ENCODE results near the gene ITPKC.
"Not testable (repeated sequence)": the region's sequence is repeated elsewhere in the genome, so short reads cannot be mapped to it uniquely, and the experiment has no call there.

Gene ITPKC

DNA sequence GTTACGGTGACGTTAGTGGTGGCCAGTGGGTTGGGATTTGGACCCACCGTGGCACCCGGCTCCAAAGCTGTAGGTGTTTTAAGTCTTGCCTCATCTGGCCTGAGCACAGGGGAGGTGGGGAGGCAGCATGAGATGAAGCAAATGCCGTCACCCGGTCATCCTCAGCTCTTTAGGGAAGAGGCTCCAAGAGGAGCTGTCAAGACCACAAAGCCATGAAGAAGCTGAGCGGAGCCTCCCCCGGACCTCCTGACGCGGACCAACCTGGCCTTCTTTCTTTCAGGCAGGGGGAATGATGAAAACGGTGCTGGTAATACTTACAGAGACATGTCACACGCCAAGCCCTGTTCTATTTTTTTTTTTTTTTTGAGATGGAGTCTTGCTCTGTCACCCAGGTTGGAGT, 26.0 kb downstream of the ITPKC start:
- no peak for DNase-seq

DNA sequence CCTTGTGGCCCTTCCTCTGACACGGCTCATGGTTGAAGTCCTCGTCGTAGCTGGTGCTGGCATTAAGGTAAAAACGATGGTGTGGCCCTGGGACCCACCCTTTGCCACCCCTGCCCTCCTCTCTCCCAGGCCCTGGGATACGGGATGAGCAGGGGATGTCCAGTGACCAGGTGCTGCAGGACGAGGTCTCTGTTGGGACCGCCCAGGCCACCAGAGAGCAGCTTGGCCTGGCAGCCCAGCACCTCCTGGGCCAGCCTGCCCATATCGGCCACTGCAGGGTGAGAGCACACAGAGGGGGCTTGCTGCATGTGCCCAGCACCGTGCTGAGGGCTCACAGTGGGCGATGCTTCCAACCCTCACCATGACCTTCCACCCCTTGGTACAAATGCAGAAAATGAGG, 27.0 kb downstream of the ITPKC start:
- no peak for DNase-seq

DNA sequence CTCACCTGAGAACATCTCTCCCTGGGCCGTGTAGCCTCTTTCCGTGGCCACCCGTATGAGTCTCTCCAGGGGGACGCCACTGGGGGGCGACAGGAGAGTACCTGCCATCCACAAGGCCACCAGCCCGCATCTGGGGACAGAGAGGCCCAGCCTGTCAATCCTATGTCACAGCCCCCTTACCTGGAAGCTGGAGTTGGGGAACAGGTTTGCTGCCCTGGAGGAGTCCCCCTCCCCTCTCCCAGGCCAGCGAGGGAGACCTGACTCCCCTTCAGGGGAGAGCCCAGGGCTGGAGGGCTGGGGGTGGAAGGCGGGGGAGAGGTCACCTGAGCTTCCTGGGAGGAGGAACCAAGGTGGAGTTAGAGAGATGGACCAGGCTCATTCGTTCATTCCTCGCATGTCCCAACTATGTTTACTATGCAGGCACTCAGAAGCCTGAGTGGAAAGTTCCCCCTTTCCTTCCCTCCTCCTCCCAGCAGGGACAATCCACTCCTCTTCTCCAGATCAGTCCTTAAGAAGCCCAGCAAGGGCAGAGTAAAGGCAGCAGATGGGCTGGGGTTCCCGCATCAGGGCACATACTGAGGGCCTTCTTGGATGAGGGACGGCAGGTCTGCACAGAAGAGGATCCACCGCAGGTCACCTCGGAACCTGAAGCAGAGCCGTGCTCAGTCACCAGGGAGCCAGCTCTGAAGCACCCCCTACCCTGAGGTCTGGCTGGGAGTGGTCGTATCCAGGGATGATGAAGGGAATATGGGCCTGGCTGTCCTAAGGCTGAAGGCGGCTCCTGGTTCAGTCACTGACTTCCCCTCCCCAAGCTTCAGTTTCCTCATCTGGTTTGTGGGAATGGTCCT, 27.9 kb downstream of the ITPKC start:
- DNase-seq: no peak

DNA sequence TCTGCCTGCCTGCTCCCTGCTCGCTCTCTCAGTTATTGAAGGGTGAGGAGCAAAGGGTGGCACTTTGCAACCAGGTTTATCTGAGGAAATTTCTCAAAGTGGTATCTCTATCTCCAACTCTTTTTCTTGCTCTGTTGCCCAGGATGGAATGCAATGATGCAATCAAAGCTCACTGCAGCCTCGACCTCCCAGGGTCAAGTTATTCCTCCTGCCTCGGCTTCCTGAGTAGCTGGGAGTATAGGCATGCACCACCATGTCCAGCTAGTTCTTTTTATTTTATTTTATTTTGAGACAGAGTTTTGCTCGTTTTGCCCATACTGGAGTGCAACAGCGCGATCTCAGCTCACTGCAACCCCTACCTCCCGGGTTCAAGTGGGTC, 28.5 kb downstream of the ITPKC start:
- no peak for DNase-seq

DNA sequence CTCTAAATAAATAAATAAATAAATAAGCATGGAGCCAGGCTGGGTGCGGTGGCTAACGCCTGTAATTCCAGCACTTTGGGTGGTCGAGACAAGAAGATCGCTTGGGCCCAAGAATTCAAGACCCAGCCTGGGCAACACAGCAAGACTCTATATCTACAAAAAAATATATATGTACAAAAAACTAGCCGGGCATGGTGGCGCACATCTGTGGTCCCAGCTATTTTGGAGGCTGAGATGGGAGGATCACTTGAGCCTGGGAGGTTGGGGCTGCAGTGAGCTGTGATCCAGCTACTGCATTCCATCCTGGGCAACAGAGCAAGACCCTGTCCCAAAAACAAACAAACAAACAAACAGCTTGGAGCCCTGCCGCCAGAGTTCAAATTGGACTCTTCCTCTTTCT, 30.6 kb downstream of the ITPKC start:
- no peak for DNase-seq

DNA sequence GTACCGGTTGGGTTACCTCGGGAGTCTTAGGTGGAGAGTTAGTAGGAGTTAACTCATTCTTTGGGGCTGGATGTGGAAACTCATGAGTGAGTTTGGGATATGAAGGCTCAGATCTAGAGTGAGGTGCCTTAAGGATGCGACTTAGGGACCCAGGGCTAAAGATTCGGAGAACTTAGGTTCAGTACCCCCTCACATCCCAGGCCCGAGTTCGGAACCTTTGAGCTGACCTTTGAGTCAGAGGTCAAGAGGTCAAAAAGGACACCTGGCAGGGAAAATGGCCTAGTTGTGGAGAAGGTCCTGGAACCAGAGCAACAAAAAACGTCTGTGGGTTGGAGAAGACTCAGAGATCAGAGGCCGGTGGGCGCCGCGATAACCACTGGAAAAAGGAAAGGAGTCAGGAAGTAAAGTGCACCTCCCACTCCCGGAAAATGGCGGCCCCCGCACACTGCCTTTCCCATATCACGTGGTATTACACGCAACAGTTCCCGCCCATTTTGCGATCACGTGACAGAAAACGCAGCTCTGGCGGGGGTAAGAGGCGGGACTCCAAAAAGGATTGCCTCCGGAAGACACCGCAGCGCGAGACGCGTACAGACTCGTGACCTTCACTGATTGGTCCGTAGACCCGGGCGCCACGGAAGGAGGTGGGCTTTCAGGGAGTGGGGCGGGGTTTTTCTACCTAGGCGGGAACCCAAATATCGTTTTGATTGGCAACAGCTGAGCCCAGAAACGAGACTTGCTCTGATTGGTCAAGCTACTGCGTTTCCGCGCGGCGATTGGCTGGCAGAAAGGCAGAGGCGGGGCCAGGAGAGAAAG, 33.4 kb downstream of the ITPKC start, which contains the start of gene ACTMAP:
ACTMAP (minus strand) TSS at position 420 of the 816 bp plus-strand sequence. CDS start 674 bp downstream, outside the sequence.
- peak; percentile 100 for DNase-seq

DNA sequence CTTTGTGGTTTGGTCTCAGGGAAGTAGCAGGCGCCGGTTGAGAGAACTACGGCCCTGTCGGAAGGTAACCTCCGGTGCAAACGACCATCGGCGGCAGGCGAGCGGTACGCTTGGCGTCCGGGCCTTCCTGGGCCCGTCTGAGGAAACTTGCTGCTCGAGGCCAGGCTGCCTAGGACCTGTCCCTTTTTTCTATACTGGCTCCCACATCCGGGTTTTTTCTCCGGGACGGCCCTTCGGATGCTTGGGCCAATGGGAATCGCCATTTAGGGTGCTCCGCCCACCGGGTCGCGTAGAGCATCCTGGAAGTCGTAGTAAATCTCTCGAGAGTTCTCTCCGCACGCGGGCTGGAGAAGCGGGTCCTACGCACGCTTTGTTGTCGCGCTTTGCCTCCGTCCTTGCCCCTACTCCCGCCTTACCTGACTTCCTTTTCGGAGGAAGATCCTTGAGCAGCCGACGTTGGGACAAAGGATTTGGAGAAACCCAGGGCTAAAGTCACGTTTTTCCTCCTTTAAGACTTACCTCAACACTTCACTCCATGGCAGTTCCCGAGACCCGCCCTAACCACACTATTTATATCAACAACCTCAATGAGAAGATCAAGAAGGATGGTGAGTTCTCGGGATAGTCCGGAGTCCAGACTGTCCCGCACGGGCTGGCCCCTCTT, 34.1 kb downstream of the ITPKC start, which contains the start of gene SNRPA:
SNRPA (plus strand) TSS at position 330 of the 664 bp plus-strand sequence; CDS start at position 536, 206 bp downstream.
- peak; percentile 98 for DNase-seq

DNA sequence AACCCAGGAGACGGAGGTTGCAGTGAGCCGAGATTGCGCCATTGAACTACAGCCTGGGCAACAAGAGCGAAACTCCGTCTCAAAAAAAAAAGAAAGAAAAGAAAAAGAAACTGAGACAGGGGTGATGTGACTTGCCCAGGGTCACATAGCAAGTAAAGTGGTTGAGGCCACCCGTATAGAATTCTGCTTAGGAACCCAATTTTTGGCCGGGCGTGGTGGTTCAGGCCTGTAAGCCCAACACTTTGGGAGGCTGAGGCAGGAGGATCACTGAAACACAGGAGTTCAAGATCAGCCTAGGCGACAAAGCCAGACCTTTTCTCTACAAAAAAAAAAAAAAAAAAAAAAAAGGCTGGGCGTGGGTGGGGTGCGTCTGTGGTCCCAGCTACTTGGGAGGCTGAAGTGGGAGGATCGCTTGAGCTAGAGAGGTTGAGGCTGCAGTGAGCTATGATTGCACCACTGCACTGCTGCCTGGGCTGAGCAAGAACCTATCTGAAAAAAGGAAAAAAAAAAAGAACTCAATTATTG, 35.4 kb downstream of the ITPKC start:
- DNase-seq: no peak

DNA sequence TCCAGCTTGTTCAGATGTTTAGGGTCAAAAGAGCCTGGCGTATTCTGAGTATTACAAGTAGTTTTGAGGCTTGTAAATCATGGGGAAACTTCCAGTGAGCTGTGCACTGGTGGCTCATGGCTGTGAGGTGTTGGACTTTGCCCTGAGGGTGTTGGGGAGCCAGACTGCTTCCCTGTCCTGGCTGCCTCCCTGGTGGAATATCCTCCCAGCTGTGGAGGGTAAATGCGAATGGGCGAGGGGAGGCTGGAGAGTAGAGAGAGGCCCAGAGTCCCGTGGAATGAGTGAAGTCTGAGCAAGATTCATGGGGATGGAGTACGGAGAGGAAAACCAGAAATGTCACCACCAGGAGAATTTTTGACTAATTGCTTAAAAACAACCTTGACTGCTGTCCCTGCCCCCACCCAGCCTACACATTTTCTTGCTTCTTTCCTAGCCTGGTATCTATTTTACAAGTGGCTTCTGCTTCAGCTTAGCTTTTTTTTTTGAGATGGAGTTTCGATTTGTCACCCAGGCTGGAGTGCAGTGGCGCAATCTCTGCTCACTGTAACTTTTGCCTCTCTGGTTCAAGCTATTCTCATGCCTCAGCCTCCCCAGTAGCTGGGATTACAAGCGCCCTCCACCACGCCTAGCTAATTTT, 37.8 kb downstream of the ITPKC start:
- DNase-seq: no peak

DNA sequence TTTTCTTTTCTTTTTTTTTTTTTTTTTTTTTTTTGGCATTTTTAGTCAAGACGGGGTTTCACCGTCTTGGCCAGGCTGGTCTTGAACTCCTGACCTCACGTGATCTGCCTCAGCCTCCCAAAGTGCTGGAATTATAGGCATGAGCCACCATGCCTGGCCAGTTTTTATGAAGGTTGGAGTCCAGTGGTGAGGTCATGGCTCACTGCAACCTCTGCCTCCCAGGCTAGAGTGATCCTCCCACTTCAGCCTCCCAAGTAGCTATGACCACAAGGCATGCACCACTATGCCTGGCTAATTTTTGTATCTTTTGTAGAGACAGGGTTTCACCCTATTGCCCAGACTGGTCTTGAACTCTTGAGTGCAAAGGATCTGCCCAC, 38.3 kb downstream of the ITPKC start:
- DNase-seq: no peak

DNA sequence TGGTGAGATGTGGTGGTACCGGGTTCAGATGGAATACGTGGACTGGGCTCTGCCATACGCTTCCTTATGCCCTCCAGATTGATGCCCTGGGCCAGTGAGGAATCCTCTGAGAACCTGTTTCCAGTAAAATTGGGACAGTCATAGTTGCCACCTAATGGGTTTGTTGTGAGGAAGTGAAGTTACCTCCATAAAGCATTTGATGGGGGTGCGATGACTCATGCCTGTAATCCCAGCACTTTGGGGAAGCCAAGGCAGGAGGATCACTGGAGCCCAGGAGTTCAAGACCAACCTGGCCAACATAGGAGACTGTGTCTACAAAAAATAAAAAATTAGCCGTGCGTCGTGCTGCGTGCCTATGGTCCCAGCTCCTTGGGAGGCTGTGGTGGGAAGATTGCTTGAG, 38.9 kb downstream of the ITPKC start:
- DNase-seq: no peak

DNA sequence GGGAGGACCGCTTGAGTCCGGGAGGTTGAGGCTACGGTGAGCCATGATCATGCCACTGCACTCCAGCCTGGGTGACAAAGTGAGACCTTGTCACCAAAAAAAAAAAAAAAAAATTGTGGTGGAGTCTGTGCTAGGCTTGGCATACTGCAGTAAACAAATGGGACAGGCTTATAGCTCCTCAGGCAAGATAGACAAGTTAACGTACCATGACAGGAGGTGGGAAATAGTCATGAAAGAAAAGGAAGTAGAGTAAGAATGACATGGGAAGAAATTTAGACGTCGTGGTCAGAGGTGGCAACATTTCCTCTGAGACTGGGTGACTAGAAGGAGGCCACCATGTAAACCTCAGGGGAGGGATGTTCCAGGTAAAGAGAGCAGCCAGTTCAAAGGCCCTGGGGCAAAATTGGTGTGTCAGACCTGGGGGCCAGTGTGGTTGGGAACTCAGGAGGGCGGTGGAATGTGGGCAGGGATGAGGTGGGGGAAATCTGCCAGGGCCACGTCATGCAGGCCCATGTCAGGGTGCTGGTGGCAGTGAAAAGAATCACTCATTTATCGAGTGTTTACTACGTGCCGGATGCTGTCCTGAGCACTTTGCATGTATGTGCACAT, 39.7 kb downstream of the ITPKC start:
- DNase-seq: no peak

DNA sequence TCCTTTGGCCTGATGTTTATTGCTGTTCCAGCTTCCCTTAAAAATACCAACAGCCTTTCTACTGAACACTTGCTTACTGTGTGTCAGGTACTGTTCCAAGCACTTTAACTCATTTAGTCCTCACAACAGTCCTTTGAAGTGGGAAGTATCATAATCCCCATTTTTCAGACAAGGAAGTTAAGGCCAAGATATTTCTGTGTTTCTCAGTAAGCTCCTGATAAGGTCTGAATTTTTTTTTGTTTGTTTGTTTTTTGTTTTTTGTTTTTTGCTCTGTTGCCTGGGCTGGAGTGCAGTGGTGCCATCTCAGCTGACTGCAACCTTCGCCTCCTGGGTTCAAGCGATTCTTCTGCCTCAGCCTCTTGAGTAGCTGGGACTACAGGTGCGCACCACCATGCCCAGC, 41.6 kb downstream of the ITPKC start:
- DNase-seq: no peak

DNA sequence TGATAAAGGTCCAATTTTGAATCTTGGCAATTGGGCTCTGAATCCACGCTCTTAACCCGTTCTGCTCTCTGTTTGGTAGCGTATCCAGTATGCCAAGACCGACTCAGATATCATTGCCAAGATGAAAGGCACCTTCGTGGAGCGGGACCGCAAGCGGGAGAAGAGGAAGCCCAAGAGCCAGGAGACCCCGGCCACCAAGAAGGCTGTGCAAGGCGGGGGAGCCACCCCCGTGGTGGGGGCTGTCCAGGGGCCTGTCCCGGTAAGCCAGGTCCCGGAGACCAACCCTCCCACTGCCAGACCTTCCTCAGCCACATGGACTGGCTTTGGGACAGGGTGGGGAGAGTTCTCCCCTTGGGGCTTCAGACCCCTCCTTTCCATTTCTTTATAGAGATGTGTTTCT, 42.4 kb downstream of the ITPKC start:
- DNase-seq: no peak

DNA sequence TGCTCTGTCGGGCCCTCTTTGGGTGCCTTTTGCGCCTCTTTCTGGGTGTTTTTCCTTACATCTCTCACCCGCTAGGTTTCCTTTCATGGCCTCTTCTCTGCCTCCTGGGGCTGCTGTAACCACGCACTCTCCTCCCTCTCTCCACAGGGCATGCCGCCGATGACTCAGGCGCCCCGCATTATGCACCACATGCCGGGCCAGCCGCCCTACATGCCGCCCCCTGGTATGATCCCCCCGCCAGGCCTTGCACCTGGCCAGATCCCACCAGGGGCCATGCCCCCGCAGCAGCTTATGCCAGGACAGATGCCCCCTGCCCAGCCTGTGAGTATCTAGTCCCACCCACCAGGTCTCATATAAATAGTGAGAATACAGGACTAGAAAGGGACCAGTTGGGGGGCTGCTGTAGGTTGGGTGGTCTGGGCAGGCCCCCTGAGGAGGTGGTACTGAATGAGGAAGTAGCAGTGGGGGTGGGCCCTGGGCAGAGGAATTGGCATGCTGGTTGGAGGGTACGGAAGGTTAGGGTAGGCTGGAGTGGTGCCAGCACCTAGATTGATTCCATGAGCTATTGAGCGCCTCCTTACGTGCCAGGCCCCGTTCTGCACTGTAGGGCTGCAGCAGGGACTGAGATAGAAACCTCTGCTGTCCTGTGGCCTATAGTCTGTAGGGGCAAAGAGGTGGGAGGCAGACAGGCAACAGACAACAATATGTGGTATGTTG, 46.0 kb downstream of the ITPKC start:
- no peak for DNase-seq

DNA sequence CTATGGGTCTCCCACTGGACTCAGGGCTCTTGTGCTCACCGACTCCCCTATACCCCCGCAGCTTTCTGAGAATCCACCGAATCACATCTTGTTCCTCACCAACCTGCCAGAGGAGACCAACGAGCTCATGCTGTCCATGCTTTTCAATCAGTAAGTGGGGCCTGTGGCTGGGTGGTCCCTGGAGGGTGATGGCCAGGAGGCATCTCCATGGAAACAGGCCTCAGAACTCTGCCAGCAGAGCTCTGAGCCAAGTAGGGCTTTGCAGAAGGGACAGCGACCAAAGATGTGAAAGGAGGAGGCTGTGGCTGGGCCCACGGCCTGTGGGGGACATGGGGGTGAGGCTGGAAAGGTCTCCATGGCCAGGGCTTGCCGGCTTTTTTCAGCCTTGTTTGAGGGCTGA, 46.6 kb downstream of the ITPKC start:
- no peak for DNase-seq

DNA sequence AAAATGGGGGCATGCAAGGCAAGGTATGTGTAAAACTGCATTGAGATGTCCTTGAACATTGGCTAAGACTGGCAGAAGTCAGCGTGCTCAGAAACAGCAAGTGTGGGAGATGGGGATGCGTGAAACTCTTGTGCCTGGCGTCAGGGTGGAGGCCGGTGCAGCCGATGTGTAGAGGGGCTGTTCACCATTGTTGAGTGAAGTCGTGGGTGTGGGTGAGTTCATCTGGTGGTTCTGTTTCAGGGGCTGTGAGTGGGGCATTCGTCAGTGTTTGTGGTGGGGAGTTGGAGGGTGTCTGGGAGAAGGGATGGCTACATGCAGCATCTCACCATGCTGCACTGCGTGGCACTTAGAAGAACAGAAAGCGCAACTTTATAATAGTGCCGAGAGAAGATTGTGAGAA, 47.1 kb downstream of the ITPKC start:
- DNase-seq: no peak

DNA sequence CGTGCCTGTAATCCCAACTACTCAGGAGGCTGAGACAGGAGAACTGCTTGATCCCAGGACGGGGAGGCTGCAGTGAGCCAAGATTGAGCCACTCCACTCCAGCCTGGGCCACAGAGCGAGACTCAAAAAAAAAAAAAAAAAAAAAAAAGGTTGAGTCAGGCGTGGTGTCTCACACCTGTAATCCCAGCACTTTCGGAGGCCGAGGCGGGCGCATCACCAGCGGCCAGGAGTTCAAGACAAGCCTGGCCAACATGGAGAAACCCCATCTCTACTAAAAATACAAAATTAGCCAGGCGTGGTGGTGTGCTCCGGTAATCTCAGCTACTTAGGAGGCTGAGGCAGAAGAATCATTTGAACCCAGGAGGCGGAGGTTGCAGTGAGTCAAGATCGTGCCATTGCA, 49.5 kb downstream of the ITPKC start:
- not testable (repeated sequence) for DNase-seq

DNA sequence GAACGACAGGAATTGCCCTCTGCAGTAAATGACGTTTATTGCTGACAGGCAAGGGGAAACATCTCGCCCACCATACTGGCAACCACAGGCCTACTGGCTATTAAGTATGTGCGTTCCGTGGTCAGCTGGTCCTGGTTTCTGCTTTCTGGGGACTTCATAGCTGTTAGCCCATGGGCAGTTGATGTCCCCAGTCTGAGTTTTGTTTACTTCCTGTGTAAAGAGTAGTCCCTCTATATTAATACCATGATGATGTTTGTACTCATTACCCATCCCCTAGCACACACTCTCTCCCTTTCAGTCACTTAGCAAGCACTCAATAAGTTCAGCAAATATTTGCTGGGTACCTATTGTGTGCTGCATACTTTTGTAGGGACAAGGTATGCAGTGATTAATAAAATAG, 52.0 kb downstream of the ITPKC start:
- DNase-seq: no peak

DNA sequence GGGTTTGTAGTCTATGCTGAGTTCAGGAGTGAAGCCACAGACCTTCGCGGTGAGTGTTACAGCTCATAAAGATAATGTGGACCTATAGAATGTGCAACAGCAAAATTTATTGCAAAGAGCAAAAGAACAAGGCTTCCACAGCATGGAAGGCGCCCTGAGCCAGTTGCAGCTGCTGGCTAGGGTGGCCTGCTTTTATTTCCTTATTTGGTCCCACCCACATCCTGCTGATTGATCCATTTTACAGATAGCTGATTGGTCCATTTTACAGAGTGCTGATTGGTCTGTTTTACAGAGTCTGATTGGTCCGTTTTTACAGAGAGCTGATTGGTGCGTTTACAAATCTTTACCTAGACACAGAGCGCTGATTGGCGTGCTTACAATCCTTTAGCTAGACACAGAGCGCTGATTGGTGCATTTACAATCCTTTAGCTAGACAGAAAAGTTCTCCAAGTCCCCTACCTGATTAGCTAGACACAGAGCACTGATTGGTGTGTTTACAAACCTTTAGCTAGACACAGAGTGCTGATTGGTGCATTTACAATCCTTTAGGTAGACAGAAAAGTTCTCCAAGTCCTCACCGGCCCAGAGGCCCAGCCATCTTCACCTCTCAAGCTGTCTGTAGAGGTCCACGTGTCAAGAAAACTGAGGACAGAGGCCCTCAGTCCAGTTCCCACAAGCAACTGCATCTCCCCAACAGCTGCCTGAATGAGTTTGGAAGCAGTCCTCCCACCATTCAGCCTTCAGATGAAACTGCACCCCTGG, 54.4 kb downstream of the ITPKC start:
- not testable (repeated sequence) for DNase-seq

All from femur (tissue), 1 donor.